DND-41 (cell line): ENCODE measurements around the gene ISG20.

Experiments
- CTCF ChIP-seq: IDR thresholded peaks from 2 replicates; pipeline ENCODE4 v1.5.1; 2012; ENCODE audit warnings: borderline replicate concordance, low read length, moderate library complexity, mild to moderate bottlenecking; ENCODE audit not compliant: poor library complexity, severe bottlenecking; ENCODE audit errors: extremely low read depth
- EZH2 ChIP-seq: IDR thresholded peaks from 3 replicates; pipeline ENCODE4 v1.6.1; 2012; ENCODE audit warnings: borderline replicate concordance, low read depth, mild to moderate bottlenecking, moderate library complexity, low read length, inconsistent platforms; ENCODE audit not compliant: severe bottlenecking

- TF ChIP-seq EZH2 (no peak), CTCF (no peak)
Measured at GRCh38 chr15:88617790-88618189, 21.0 kb upstream of the ISG20 start.
